CD4-positive, alpha-beta T cell treated with Interleukin-6 for 4 hours (primary cell): ENCODE measurements around the gene CCDC60.

Experiments
- DNase-seq: peaks from one replicate; pipeline ENCODE4 v3.0.0-alpha.2; 2020; ENCODE audit warnings: mixed read lengths

The CCDC60 gene

DNA sequence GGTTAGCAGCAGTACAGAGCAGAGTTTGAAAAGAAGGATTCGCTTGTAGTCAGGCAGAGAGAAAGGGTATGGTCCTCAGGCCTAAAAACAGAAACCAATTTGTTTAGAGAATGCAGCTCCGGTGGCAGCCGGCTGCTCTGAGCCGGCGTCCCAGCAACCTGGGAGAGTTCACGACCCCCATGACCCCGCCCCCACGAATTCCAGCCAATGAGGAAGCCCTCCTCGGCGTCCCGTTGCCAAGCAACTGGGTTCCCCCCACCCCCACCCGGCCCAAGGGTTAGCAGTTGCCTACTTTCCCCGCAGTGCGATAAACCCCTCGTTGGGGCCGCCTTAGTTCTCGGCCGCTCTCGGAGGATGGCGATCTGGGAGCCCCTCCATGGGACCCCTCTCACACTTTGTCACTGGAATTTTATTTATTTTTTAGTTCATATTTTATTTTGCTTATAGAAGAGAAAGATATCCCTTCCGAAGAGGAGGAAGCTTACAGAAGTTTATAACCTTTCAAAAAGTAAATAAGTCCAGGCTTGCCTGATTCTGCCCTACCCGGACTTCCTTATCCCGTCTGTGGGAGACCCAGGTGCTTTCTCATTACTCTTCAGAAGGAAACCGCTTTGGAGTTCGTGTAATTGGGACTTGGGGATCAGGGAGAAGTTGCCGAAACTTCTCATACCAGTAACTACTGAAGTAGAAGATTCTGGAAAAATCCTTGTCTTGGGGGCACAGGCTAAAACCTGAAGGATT, at the start of gene CCDC60:
TSS of gene CCDC60 (plus strand) at position 300 of the 741 bp plus-strand sequence. CDS start 448 bp downstream, outside the sequence.
- DNase-seq: no peak

DNA sequence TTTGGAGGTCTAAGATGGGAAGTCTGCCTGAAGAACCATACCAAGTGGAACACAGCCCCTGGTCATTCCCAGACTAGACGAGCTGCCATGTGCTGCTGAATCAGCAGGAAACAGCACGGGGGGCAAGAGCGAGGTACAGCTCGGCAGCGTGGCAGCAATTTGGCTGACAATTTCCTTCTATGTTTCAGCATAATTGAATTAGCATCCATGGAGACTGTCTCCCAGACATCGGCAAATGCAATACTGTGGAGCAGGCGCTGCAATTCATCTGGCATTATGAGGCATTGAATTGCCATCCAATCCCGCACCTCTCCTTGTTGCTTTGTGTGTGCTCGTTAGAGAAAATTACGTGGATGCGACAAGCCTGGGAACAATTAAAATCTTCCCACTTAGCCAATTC, 46.0 kb upstream of the CCDC60 start:
- no peak for DNase-seq

- DNase-seq: no peak
Observed at GRCh38 chr12:119292893-119293630, 41.5 kb upstream of the CCDC60 start.

DNA sequence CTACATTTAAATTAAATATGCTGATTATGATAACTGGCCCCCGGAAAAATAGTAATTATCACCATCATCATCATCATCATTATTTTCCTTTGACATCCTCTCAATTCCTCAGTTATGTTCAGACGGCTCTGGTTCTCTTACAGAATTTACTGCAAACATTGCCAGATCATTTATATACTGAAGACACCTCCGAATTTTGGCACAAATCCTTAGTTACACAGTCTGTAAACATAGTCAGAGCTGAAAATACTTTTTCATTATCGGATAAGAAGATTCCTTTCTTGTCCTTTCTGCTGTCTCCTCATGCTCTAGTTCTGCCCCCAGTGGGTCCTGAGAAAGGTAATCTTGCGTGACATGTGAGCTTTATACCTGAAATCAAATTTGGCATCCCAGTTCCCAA, 40.3 kb upstream of the CCDC60 start:
- DNase-seq: no peak

- no peak for DNase-seq
Observed at GRCh38 chr12:119296535-119296934, 38.0 kb upstream of the CCDC60 start.

- DNase-seq: no peak
Observed at GRCh38 chr12:119299130-119299529, 35.4 kb upstream of the CCDC60 start.

DNA sequence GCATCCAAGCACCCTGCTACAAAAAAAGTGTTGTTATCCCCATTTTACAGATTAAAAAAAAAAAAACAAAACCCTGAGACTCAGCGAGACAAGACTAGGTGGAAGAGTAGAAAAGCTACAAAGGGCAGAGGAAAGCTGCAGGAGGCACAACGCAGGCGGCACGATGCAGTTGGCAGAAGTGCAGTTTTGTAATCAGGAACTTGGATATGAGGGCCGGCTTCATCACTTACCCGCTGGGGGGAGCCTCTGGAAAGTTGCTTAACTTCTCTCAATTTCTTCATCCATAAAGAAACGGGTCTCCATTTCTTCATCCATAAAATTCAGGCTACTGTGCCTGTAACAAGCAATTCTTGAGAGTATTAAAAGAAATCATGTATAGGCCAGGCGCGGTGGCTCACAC, 33.1 kb upstream of the CCDC60 start:
- no peak for DNase-seq

DNA sequence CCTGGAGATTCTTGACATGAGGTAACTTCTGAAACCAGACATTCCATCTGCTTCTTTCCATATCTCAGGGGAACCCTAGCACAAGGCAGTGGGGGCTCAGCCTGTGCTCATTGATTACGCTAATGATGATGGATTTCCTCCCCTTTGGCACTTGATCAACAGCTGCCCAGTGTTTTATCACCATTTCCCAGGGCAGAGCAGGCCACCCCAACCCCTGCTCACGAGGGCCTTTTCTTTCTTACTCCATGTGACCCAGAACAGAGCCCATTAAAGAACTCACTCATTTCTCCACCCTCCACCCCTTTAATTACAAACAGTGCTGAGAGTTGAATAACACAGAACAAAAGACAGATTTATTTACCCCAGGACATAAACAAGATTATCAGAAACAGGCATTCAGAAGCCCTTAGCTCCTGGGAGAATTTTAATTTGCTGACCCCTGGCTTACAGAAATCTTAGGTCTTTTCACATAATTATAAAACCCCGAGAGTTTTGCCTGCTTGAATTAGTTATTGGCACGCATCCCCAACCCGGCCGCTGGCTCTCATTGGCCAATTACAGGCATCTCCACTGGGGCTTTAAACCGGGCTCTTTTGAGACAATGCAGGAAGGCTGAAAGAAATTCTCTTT, 32.0 kb upstream of the CCDC60 start:
- no peak for DNase-seq

- no peak for DNase-seq
Observed at GRCh38 chr12:119306593-119306992, 27.9 kb upstream of the CCDC60 start.

- no peak for DNase-seq
Observed at GRCh38 chr12:119307747-119308146, 26.8 kb upstream of the CCDC60 start.

DNA sequence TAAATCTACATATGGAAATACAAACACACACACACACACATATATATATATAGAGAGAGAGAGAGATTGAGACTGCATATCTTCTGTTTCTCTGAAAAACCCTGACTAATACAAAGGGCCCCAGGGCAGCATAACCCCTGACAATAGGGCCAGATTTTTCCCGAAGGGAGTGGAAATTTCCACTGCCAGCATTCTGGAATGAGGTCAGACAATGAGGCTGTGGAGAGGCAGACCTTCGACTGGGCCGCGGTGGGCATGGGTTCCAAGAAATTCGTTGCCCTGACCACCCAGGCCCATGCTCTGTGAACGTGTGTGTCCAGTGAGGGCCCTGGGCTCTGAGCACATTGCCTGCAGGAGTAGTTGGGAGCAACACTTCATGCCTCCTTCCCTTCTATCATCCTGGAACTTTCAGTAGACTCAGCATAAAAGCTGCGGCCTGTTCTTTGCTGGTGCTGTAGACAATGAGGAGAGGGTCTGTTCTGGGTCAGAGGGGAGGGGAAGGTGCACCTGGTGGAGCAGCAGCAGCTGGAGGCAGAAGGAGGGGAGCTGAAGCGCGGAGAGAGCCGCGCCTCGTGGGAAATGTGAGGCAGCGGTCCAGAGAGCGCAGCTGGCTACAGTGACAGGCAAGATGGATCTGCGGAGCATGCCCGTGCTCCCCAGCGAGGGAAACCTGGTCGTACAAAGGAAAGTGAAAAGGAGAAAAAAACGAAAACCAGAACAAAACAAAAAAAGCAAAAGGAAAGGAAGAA, 25.6 kb upstream of the CCDC60 start:
- no peak for DNase-seq

GRCh38 chr12:119311878-119312277, 22.7 kb upstream of the CCDC60 start:
- DNase-seq: no peak

DNA sequence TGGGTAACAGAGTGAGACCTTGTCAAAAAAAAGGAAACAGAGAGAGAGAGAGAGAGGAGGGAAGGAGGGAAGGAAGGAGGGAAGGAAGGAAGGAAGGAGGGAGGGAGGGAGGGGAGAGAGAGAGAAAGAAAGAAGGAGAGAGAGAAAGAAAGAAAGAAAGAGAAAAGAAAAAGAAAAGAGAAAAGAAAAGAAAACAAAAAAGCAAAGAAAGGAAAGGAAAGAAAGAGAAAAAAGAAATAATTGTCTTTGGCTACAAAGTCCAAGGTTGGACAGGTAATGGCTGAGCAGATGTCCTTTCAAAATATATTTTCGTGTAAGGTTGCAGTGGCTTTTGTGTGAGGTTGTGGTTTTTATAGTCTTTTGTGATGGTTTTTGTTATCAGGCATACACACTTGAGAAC, 21.6 kb upstream of the CCDC60 start:
- no peak for DNase-seq

DNA sequence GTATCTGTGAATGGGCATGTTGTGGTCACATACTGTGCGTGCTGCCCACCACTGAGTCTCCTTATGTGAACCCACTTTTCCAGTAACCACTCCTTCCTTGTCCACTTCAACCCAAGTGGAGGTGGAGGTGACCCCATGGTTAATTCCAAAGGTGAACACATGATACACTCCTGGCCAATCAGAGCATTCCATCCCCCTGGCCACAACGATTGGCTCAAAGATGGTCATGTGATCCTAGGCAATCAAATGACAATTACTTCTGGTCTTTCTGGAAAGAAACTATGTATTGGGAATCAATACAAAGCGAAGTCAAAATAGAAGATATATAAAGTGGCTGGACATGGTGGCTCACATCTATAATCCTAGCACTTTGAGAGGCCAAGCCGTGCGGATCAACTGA, 20.2 kb upstream of the CCDC60 start:
- no peak for DNase-seq

- DNase-seq: no peak
Observed at GRCh38 chr12:119319638-119320037, 14.9 kb upstream of the CCDC60 start.

- no peak for DNase-seq
Observed at GRCh38 chr12:119320678-119321077, 13.9 kb upstream of the CCDC60 start.

GRCh38 chr12:119322301-119322723, 12.2 kb upstream of the CCDC60 start:
- DNase-seq: no peak

GRCh38 chr12:119325813-119326212, 8.7 kb upstream of the CCDC60 start:
- no peak for DNase-seq

- DNase-seq: no peak
Observed at GRCh38 chr12:119326341-119326740, 8.2 kb upstream of the CCDC60 start.

GRCh38 chr12:119327471-119327870, 7.1 kb upstream of the CCDC60 start:
- DNase-seq: no peak

GRCh38 chr12:119328111-119328510, 6.4 kb upstream of the CCDC60 start:
- no peak for DNase-seq

- no peak for DNase-seq
Observed at GRCh38 chr12:119338593-119339363, 4.2 kb downstream of the CCDC60 start.
